ENCODE data around the gene TBC1D9.

DNA sequence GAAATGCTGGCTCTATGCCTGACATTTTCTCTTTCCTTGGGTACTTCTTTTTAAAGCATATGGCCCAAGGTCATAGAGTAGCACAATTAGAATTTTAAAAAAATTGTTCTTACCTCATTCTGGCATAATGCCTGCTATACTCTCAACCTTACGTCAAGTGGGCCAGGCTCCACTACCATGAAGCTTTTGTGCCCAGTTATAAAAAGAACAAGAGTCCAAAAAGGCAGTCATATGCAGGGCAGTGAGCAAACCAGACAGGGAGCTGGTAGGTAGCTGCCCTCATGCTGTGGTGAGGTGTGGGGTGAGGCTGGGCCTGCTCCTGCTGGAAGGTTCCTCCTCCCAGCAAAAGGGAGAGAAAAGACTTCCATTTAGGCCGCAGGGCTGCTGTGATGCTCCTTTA is 123.1 kb downstream of the TBC1D9 start:
- TF ChIP-seq, protein P1, sequence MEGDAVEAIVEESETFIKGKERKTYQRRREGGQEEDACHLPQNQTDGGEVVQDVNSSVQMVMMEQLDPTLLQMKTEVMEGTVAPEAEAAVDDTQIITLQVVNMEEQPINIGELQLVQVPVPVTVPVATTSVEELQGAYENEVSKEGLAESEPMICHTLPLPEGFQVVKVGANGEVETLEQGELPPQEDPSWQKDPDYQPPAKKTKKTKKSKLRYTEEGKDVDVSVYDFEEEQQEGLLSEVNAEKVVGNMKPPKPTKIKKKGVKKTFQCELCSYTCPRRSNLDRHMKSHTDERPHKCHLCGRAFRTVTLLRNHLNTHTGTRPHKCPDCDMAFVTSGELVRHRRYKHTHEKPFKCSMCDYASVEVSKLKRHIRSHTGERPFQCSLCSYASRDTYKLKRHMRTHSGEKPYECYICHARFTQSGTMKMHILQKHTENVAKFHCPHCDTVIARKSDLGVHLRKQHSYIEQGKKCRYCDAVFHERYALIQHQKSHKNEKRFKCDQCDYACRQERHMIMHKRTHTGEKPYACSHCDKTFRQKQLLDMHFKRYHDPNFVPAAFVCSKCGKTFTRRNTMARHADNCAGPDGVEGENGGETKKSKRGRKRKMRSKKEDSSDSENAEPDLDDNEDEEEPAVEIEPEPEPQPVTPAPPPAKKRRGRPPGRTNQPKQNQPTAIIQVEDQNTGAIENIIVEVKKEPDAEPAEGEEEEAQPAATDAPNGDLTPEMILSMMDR (IDR thresholded peaks at IDR 0.05): no peak
- TF ChIP-seq ZFX (IDR thresholded peaks at IDR 0.05; ENCODE audit: borderline replicate concordance): no peak

Data from 22Rv1 (cell line).